ENCODE measurements around the gene PTPRCAP.
A peak's percentile ranks its signal among the peaks of the same experiment; 100 is the strongest.

Gene PTPRCAP

DNA sequence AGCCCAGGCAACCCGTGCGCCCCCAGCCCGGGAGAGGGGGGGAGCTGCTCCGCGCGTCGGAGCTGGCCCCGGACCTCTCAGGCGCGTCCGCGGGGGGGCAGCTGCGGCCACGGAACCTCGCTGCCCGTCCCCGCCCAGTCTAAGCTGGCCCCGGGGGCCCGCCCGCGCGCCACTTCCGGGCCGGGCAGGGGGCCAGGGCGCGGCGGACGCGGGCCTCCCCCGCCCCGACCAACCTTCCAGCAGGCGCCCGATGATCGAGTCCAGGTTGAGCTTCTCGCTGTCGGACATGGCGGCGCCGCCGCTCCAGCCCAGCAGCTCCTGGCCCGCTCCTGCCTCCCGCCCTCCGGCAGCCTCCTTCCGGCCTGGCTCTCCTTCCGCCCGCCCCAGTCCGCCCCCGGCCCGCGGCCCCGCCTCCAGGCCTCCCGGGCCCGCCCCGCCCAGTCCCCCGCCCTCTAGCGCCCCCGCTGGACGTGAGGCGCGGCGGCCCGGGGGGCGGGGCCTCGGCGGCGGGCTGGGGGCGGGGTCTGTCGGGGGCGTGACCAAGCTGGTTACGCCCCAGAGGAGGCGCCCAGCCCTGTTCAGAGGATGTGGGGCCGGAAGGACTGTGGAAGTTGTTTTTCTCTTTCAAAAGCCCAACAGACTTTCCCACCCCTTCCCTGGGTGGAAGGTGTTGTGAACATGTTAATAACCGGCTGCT lies 35.8 kb downstream of the PTPRCAP start, which contains the start of gene PPP1CA:
Gene PPP1CA (minus strand): TSS at position 364 of the 697 bp plus-strand sequence. CDS start 76 bp downstream, at position 288.
- Histone ChIP-seq H3K27me3 (ENCODE audit: insufficient read depth, low read length) (no peaks in the 10 kb centered on the region), H3K9me3 (ENCODE audit: low read length) (no peaks in the 10 kb centered on the region), H3K36me3 (ENCODE audit: insufficient read depth, low read length) (peaks cover 29% of the 10 kb centered on the region), H2AFZ (ENCODE audit: low read depth, low read length) (peak within 1 kb of the TSS; percentile 88), H3K4me3 (ENCODE audit: low read length) (peak within 1 kb of the TSS; percentile 94), H3K4me1 (ENCODE audit: insufficient read depth, low read length) (peaks cover 17% of the 10 kb centered on the region)

DNA sequence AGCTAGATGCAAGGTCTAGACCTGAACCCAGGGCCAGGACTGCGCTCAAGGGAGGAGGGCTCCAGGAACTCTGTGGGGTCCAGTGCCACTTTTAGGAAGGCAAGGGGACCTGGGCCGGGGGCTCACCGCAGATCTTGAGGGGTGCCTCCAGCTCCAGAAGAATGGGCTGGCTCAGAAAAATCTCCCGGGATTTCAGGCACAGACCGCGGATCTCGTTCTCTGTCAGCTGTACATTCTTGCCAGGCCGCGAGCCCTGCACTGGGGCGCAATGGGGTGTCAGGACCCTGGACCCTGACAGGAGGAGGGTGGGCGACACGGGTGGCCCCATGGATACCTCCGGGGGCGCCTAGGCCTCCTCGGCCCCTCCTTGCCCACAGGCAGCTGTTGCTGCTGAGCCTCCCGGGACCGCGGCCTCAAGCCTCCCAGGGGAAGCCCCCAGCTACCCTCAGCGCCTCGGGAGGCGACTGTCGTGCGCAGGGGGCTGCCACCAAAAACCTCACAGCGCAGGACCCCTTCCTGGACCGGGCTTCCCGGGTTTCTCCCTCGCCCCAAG lies 36.5 kb downstream of the PTPRCAP start:
- Histone ChIP-seq H3K36me3 (ENCODE audit: insufficient read depth, low read length) (peaks cover 33% of the 10 kb centered on the region), H3K9me3 (ENCODE audit: low read length) (no peaks in the 10 kb centered on the region), H2AFZ (ENCODE audit: low read depth, low read length) (peak overlapping the region; percentile 88), H3K4me3 (ENCODE audit: low read length) (peak overlapping the region; percentile 94), H3K27me3 (ENCODE audit: insufficient read depth, low read length) (no peaks in the 10 kb centered on the region), H3K4me1 (ENCODE audit: insufficient read depth, low read length) (peaks cover 17% of the 10 kb centered on the region)

DNA sequence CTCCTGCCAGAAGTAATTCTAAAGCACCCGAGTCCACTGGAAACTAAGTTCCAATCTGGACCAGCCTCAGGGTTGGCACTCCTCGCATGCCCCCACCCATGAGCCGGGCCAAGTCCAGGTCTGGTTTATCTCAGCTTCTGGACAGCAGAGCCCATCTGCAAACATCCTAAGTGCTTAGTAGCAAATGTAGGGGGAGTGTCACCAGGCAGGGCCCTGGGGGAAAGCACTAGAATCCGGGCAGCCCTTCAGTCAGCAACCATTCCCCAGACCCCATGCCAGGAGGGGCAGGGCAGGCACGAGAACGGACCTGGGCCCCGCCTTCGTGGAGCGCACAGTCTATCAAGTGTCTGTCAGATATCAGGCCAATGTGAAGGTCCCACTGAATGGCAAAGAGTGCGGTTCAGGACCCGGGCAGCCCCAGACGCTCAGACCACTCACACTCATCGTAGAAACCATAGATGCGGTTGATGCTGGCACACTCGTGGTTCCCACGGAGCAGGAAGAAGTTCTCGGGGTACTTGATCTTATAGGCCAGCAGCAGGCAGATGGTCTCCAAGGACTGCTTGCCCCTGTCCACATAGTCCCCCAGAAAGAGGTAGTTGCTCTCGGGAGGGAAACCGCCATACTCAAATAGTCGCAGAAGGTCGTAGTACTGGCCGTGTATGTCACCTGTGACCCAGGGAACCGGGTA lies 37.1 kb downstream of the PTPRCAP start:
- no peak overlapping the region for H2AFZ ChIP-seq (ENCODE audit: low read depth, low read length)
- peaks cover 17% of the 10 kb centered on the region for H3K4me1 ChIP-seq (ENCODE audit: insufficient read depth, low read length)
- H3K36me3 ChIP-seq (ENCODE audit: insufficient read depth, low read length): peaks cover 36% of the 10 kb centered on the region
- peak overlapping the region; percentile 94 for H3K4me3 ChIP-seq (ENCODE audit: low read length)
- H3K9me3 ChIP-seq (ENCODE audit: low read length): no peaks in the 10 kb centered on the region
- H3K27me3 ChIP-seq (ENCODE audit: insufficient read depth, low read length): no peaks in the 10 kb centered on the region

DNA sequence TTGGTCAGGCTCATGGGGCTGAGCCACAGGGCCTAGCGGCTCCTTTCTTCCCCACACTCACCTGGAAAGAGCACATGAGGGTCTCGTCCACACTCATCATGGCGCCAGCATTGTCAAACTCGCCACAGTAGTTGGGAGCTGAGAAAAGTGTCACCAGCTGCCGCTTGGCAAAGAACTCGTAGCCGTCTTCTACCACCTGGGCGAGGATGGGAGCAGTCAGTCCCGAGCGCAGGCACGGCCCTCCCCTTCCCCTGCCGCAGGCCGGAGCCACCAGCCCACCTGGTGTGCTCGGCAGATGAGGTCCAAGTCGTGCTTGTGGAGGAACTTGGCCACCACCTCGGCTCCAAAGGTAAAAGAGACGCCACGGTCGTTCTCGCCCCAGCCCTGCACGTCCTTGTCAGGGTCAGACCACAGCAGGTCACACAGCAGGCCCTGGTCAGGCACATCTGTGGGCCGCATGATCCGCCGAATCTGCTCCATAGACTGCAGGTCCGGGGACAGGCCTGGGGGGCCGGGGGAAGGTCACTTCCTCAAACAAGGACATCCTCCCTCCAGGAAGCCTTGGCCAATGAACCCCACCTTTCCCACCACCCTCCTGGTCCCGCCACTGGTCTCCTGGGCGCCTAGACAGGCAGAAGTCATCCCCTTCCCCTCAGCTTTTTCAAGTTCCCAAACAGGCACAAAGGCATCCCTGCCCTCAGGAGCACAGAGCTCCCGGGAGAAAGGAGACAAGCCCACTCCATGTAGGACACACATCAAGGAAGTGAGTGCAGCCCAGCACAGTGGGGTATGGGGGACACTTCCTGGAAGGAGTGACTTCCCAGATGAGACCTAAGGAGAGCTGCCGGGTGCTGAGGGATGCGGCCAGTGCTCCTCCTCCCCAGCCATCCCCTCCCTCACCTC lies 38.6 kb downstream of the PTPRCAP start:
- Histone ChIP-seq H2AFZ (ENCODE audit: low read depth, low read length) (no peak overlapping the region), H3K27me3 (ENCODE audit: insufficient read depth, low read length) (no peaks in the 10 kb centered on the region), H3K4me1 (ENCODE audit: insufficient read depth, low read length) (peaks cover 17% of the 10 kb centered on the region), H3K9me3 (ENCODE audit: low read length) (no peaks in the 10 kb centered on the region), H3K36me3 (ENCODE audit: insufficient read depth, low read length) (peaks cover 39% of the 10 kb centered on the region), H3K4me3 (ENCODE audit: low read length) (no peak overlapping the region)

DNA sequence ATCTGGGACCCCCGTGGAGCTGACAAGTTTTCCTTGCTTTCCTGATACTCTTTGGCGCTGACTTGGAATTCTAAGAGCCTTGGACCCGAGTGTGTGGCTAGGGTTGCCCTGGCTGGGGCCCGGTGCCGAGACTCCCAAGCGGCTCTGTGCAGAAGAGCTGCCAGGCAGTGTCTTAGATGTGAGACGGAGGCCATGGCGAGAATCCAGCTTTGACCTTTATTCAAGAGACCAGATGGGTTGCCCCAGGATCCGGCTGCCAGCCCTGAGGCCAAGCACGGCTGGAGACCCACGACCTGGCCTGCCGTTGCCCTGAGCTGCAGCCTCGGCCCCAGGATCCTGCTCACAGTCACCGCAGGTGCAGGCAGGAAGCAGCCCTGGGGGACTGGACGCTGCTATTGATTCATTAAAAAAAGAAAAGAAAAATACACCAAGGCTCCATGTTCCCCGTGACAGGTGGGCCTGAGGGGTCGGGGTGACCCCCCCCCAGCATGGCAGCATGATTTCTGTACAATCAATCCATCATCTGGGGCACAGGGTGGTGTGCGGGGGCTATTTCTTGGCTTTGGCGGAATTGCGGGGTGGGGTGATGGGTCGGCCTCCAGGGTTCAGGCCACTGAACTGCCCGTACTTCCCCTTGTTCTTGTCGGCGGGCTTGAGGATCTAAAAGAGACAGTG lies 39.4 kb downstream of the PTPRCAP start:
- H3K9me3 ChIP-seq (ENCODE audit: low read length): no peaks in the 10 kb centered on the region
- H3K4me1 ChIP-seq (ENCODE audit: insufficient read depth, low read length): peaks cover 15% of the 10 kb centered on the region
- H2AFZ ChIP-seq (ENCODE audit: low read depth, low read length): no peak overlapping the region
- H3K4me3 ChIP-seq (ENCODE audit: low read length): no peak overlapping the region
- H3K27me3 ChIP-seq (ENCODE audit: insufficient read depth, low read length): no peaks in the 10 kb centered on the region
- peaks cover 41% of the 10 kb centered on the region for H3K36me3 ChIP-seq (ENCODE audit: insufficient read depth, low read length)

DNA sequence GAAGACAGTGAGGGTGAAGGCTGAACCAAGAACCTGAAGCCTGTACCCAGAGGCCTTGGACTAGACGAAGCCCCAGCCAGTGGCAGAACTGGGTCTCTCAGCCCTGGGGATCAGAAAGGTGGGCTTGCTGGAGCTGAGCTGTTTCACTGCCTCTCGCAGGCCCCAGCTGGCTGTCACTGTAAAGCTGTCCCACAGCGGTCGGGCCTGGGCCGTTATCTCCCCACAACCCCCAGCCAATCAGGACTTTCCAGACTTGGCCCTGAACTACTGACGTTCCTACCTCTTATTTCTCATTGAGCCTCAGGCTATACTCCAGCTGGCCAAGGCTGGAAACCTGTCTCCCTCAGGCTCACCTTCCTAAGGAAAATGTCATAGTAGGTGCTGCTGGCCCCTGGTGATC lies 39.9 kb downstream of the PTPRCAP start:
- H3K4me1 ChIP-seq (ENCODE audit: insufficient read depth, low read length): peaks cover 18% of the 10 kb centered on the region
- peaks cover 41% of the 10 kb centered on the region for H3K36me3 ChIP-seq (ENCODE audit: insufficient read depth, low read length)
- H2AFZ ChIP-seq (ENCODE audit: low read depth, low read length): no peak overlapping the region
- H3K9me3 ChIP-seq (ENCODE audit: low read length): no peaks in the 10 kb centered on the region
- no peaks in the 10 kb centered on the region for H3K27me3 ChIP-seq (ENCODE audit: insufficient read depth, low read length)
- H3K4me3 ChIP-seq (ENCODE audit: low read length): no peak overlapping the region

DNA sequence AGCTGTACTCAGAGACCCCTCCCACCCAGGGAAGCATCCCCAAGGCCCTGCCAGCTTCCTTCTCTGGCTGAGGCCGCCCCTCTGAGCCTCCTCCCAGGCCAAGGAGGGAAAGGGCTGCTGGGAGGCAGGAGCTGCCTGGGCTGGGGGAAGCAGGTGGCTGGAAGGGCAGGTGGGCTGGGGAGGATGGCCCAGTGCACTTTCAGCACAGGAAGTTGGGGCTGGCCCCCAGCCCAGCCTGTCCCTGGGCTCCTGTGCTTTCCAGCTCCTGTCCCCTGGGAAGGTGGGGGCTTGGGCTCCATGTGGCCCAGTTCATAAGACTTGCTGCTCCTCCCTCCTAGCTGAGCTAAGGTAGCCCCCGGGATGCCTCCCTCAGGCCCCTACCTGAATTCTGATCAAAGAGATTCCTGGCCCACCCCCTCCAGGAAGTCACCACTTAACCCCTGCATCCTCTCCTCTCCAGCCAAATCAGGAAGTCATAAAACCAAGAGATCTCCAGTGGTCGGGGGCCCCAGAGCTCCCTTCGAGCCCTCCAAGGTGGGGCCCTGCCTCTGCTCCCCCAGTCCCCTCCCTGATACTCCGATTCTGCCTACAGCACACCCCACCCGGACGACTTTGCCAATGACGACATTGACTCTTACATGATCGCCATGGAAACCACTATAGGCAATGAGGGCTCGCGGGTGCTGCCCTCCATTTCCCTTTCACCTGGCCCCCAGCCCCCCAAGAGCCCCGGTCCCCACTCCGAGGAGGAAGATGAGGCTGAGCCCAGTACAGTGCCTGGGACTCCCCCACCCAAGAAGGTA lies 40.7 kb downstream of the PTPRCAP start:
- H2AFZ ChIP-seq (ENCODE audit: low read depth, low read length): no peak overlapping the region
- H3K9me3 ChIP-seq (ENCODE audit: low read length): no peaks in the 10 kb centered on the region
- peaks cover 18% of the 10 kb centered on the region for H3K4me1 ChIP-seq (ENCODE audit: insufficient read depth, low read length)
- H3K27me3 ChIP-seq (ENCODE audit: insufficient read depth, low read length): no peaks in the 10 kb centered on the region
- no peak overlapping the region for H3K4me3 ChIP-seq (ENCODE audit: low read length)
- H3K36me3 ChIP-seq (ENCODE audit: insufficient read depth, low read length): peaks cover 41% of the 10 kb centered on the region

DNA sequence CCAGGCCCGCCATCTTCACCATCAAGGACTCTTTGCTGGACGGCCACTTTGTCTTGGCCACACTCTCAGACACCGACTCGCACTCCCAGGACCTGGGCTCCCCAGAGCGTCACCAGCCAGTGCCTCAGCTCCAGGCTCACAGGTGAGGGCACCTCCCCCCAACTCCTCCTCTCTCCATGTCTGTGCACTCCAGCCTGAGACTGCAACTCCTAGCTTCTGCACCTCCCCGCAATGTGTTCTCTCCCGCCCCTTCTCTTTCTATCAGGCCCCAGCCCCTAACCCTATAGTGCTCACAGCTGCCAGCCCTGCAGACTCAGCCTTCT lies 41.3 kb downstream of the PTPRCAP start:
- Histone ChIP-seq H3K4me3 (ENCODE audit: low read length) (no peak overlapping the region), H3K36me3 (ENCODE audit: insufficient read depth, low read length) (peaks cover 41% of the 10 kb centered on the region), H2AFZ (ENCODE audit: low read depth, low read length) (no peak overlapping the region), H3K27me3 (ENCODE audit: insufficient read depth, low read length) (no peaks in the 10 kb centered on the region), H3K9me3 (ENCODE audit: low read length) (no peaks in the 10 kb centered on the region), H3K4me1 (ENCODE audit: insufficient read depth, low read length) (peaks cover 19% of the 10 kb centered on the region)

DNA sequence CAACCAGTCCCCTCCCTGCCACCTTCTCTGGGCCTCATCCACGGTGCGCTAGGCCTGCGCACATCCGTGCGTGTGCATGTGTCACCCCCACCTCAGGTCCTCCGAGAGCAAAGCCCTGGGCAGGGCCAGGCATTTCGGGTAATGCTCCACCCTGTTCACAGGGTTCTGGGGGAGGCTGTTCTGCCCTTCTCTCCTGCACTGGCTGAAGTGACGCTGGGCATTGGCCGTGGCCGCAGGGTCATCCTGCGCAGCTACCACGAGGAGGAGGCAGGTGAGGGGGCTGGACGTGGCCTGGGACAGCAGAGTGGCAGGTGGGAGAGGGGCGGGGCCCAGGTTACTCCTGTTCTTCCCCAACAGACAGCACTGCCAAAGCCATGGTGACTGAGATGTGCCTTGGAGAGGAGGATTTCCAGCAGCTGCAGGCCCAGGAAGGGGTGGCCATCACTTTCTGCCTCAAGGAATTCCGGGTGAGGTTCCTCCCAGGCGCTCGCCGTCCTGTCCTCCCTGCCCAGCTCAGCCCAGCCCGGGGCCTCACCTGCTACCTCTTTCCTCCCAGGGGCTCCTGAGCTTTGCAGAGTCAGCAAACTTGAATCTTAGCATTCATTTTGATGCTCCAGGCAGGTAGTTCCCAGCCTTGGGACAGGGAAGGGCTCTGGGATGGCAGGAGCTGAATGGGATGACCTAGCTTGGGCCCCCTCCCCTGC lies 41.8 kb downstream of the PTPRCAP start:
- Histone ChIP-seq H3K4me1 (ENCODE audit: insufficient read depth, low read length) (peaks cover 20% of the 10 kb centered on the region), H3K36me3 (ENCODE audit: insufficient read depth, low read length) (peaks cover 41% of the 10 kb centered on the region), H3K4me3 (ENCODE audit: low read length) (no peak overlapping the region), H3K27me3 (ENCODE audit: insufficient read depth, low read length) (no peaks in the 10 kb centered on the region), H2AFZ (ENCODE audit: low read depth, low read length) (no peak overlapping the region), H3K9me3 (ENCODE audit: low read length) (no peaks in the 10 kb centered on the region)

DNA sequence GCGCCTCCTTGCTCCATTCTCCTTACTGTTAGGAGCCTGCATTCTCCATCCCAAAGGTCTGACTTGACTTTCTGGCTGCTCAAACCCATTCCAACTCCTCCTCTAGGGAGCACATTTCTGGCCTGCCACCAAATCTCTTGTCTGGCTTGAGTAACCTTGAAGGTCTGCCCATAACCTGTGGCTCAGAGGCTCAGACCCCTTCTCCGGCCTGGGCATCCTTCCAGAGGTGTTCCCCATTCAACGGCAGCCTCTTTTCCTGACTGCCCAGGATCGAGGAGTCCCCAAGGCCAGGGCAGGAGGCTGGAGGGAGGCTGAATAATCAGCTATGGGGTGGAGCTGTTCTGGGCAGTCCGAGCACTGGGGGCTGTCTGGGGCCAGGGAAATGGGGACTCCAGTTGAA lies 43.5 kb downstream of the PTPRCAP start:
- no peak overlapping the region for H3K4me3 ChIP-seq (ENCODE audit: low read length)
- H3K4me1 ChIP-seq (ENCODE audit: insufficient read depth, low read length): peaks cover 14% of the 10 kb centered on the region
- no peaks in the 10 kb centered on the region for H3K27me3 ChIP-seq (ENCODE audit: insufficient read depth, low read length)
- no peaks in the 10 kb centered on the region for H3K9me3 ChIP-seq (ENCODE audit: low read length)
- no peak overlapping the region for H2AFZ ChIP-seq (ENCODE audit: low read depth, low read length)
- H3K36me3 ChIP-seq (ENCODE audit: insufficient read depth, low read length): peaks cover 31% of the 10 kb centered on the region

DNA sequence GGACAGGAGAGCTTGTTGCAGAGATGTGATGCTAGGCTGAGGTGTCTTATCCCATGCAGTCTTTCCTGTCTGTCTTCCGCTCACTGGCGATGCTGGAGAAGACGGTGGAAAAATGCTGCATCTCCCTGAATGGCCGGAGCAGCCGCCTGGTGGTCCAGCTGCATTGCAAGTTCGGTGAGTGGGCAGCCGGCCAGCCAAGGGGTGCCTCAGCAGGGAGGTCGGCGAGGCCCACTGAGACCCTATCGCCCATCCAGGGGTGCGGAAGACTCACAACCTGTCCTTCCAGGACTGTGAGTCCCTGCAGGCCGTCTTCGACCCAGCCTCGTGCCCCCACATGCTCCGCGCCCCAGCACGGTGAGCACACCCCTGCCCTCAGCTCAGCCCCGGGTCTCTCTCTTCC lies 44.0 kb downstream of the PTPRCAP start:
- no peaks in the 10 kb centered on the region for H3K9me3 ChIP-seq (ENCODE audit: low read length)
- H3K27me3 ChIP-seq (ENCODE audit: insufficient read depth, low read length): no peaks in the 10 kb centered on the region
- peaks cover 25% of the 10 kb centered on the region for H3K36me3 ChIP-seq (ENCODE audit: insufficient read depth, low read length)
- no peak overlapping the region for H3K4me3 ChIP-seq (ENCODE audit: low read length)
- peaks cover 14% of the 10 kb centered on the region for H3K4me1 ChIP-seq (ENCODE audit: insufficient read depth, low read length)
- H2AFZ ChIP-seq (ENCODE audit: low read depth, low read length): no peak overlapping the region

All from neuron (in vitro differentiated cells).